C4-2B (cell line): Measurements from ENCODE around the gene SLC7A10.

Experiments used
- H3K27ac ChIP-seq: fragments of 450-650 bp; 2 replicates; pipeline ENCODE4 v1.5.1; 2017
- ZFX ChIP-seq: fragments of 450-650 bp; IDR thresholded peaks from 2 replicates; pipeline ENCODE4 v1.6.1; 2017
- TF ChIP-seq, protein P1 (sequence below): fragments of 450-650 bp; conservative IDR thresholded peaks from 2 replicates; pipeline ENCODE4 v1.5.1; 2017; ENCODE audit warnings: mild to moderate bottlenecking

Gene SLC7A10

DNA sequence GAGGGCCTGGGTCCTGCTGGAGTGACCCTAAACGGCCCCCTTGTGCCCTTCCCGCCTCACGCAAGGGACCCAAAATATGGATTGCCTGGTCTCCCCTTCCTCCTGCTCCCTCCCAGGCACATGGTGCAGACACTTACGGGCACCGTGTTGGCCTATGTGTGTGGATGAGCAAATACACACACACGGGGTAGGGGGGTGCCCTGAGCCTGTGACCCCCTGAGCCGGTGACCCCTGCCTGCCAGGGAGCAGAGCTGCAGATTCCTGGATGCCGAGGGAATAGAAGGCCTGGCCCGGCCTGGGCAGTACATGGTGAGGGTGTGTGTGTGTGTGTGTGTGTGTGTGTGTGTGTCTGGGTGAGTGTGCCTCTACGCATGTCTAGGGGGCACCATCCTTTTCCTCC, 43.4 kb upstream of the SLC7A10 start:
- no peak overlapping the region for H3K27ac ChIP-seq
- no peak for TF ChIP-seq ZFX
- TF ChIP-seq, protein P1, sequence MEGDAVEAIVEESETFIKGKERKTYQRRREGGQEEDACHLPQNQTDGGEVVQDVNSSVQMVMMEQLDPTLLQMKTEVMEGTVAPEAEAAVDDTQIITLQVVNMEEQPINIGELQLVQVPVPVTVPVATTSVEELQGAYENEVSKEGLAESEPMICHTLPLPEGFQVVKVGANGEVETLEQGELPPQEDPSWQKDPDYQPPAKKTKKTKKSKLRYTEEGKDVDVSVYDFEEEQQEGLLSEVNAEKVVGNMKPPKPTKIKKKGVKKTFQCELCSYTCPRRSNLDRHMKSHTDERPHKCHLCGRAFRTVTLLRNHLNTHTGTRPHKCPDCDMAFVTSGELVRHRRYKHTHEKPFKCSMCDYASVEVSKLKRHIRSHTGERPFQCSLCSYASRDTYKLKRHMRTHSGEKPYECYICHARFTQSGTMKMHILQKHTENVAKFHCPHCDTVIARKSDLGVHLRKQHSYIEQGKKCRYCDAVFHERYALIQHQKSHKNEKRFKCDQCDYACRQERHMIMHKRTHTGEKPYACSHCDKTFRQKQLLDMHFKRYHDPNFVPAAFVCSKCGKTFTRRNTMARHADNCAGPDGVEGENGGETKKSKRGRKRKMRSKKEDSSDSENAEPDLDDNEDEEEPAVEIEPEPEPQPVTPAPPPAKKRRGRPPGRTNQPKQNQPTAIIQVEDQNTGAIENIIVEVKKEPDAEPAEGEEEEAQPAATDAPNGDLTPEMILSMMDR, result no peak

DNA sequence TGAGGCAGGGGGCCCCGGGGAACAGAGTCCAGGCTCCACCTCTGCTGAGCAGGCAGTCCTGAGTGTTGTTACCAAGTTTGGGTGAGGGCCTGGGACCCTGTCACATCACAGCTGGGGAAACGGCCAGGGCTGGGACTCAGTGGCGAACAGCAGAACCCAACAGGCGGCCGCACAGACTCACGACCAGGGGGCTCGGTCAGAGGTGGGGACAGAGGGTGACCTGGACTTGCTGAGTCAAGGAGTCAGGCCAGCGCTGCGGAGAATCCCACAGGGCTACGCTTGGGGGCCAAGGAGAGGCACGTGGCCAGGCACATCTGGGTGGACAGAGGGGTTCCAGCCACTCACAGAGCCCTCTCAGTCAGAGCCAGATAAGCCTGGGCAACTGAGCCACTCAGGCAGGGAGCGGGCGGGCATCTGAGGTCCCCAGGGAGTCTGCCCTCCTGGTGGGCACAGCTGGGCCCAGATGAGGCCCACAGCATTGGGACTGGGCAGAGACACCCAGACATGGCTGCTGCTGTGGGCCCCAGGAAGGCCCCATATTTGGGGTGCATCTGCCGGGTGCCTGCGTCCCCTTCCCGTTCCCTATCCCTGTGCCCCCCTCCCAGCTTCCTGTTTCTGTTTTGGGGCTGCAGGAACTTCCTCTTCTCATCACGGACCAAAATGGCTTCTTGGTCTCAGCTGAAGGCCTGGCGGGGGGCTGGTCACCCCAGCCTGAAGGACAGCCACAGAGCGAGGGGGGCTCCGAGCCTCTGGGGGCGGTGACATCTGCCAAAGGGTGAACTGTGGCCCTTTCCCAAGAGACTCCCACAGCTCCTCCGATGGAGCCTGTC, 42.7 kb upstream of the SLC7A10 start:
- TF ChIP-seq ZFX, result no peak
- TF ChIP-seq, protein P1, result no peak
- no peak overlapping the region for H3K27ac ChIP-seq

DNA sequence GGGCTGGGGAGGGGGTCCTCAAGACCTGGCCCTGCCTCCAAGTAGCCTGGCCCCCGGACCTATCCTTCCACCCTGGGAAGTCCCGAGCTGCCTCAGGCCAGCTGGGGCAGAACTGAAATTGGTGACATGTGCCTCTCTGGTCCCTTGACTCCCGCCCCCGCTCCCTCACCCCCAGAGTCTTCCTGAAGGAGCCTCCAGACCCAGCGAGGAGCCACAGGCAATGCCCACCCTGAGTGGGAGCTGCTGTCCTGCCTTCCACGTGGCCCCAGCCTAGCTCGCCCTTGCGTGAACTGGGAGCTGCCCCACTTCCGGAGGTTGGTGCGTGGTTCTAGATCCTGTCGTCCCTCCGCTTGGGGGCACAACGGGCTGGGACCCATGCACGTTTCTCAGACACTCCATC, 42.1 kb upstream of the SLC7A10 start:
- TF ChIP-seq ZFX, result no peak
- TF ChIP-seq, protein P1, result no peak
- no peak overlapping the region for H3K27ac ChIP-seq

DNA sequence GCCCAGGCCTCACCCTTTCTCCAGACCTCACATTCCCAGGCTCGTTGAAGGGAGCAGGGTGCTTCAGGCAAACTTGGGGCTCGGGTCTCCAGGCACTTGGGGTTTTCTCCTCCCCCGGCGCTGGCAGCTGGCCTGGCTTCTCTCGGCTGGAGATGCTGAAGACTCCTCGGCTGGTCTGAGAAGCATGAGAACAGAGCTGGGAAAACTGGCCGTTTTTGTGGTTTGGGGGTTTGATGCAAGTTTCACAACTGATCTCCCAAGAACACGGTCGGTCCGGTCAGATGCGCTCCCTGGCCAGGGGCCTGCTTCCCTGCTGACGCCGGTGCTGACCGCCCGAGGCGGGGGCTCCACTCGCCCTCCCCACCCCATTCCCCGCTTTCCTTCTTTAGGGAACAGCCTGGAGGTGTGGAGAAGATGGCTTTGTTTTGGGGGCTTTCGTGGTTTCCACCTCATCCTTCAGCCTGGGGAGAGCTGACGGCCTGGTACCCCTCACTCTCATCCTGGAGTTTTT, 41.4 kb upstream of the SLC7A10 start:
- no peak overlapping the region for H3K27ac ChIP-seq
- TF ChIP-seq ZFX, result no peak
- TF ChIP-seq, protein P1, result no peak

DNA sequence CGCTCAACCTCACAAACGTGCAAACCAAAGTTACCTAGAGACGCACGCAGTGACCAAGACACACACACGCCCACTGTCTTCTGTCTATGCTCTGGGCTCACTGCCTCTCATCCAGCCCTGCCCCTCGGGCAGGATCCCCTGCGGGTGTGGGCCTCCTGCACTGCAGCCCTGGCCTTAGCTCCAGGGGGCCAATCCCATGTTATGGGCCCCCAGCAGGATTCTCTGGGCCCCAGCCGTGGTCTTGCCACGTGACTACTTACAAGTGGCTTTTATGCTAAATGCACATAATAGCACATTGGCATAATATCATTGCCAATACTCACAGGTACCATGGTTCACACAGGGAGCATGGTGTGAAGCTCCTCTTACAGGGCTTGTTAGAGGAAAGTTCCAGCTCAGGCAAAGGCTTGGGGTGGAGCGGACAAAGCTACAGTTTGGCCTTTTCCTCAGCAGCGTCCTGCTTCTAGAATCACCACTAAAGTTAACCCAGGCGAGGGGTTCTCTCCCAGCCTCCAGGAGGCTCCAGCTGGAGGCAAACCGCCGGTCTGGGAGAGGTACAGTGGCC, 39.3 kb upstream of the SLC7A10 start:
- no peak for TF ChIP-seq ZFX
- TF ChIP-seq, protein P1, result no peak
- no peak overlapping the region for H3K27ac ChIP-seq

DNA sequence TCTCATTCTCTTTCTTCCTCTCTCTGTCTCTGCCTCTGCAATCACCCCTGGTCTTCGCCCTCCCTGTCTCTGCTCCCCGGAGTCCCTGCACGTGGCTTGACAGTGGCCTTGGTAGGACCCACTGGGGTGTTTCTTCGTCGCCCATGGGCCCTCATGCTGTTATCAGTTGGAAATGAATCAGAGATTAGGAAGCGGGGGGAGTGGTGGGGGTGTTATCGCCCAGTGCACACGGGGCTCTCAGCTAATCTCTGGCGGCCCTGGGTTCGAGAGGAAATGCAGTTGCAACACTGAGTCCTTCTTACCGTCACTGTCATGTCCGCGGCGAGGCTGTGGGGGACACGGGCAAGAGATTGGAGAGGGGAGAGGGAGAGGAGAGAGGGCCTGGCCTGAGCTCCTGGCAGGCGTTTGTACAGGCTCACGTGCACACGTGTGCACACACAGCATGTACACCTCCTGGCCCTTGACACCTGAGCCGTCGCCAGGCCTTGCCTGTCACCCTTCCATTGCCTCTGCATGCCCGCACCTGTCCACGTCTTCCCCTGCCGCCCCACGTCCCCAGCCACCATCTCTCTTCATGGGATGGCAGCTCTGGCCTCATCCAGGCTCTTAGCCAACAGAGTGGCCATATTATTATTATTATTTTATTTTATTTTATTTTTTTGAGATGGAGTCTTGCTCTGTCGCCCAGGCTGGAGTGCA, 37.8 kb upstream of the SLC7A10 start:
- TF ChIP-seq ZFX, result no peak
- TF ChIP-seq, protein P1, result no peak
- H3K27ac ChIP-seq, result no peak overlapping the region
